MM.1S (cell line): ENCODE data around the gene AMBRA1.

Experiments used
- DNase-seq: peaks from one replicate; pipeline ENCODE4 v3.0.0-alpha.2; 2015
- H2AFZ ChIP-seq: fragments of 300-600 bp; sonication (generic); 2 replicates; pipeline ENCODE4 v1.6.0; 2016; ENCODE audit warnings: antibody characterized with exemption, low read length
- H3F3A ChIP-seq: fragments of 300-600 bp; sonication (generic); 2 replicates; pipeline ENCODE4 v1.6.1; 2016; ENCODE audit warnings: mild to moderate bottlenecking, antibody characterized with exemption, low read length, moderate library complexity, mixed read lengths; ENCODE audit not compliant: insufficient read depth
- H3K27ac ChIP-seq: fragments of 300-600 bp; sonication (generic); 2 replicates; pipeline ENCODE4 v1.5.1; 2016; ENCODE audit warnings: mild to moderate bottlenecking, low read length
- H3K27me3 ChIP-seq: fragments of 300-600 bp; sonication (generic); replicated peaks from 2 replicates; pipeline ENCODE4 v1.6.0; 2016; ENCODE audit warnings: low read length; ENCODE audit not compliant: insufficient read depth
- H3K36me3 ChIP-seq: fragments of 300-600 bp; sonication (generic); replicated peaks from 2 replicates; pipeline ENCODE4 v1.6.1; 2016; ENCODE audit warnings: mild to moderate bottlenecking, low read length, mixed read lengths; ENCODE audit not compliant: insufficient read depth
- H3K4me1 ChIP-seq: fragments of 300-600 bp; sonication (generic); 2 replicates; pipeline ENCODE4 v1.6.1; 2016; ENCODE audit warnings: low read length, mixed read lengths
- H3K4me2 ChIP-seq: fragments of 300-600 bp; sonication (generic); 2 replicates; pipeline ENCODE4 v1.6.0; 2016; ENCODE audit warnings: low read depth, low read length
- H3K4me3 ChIP-seq: fragments of 300-600 bp; sonication (generic); 2 replicates; pipeline ENCODE4 v1.5.1; 2016; ENCODE audit warnings: low read length, mixed read lengths
- H3K79me2 ChIP-seq: fragments of 300-600 bp; sonication (generic); 2 replicates; pipeline ENCODE4 v1.6.1; 2016; ENCODE audit warnings: mixed run types, low read length, mixed read lengths
- H3K9ac ChIP-seq: fragments of 300-600 bp; sonication (generic); 2 replicates; pipeline ENCODE4 v1.6.1; 2016; ENCODE audit warnings: low read length, mixed read lengths
- H3K9me2 ChIP-seq: fragments of 300-600 bp; sonication (generic); replicated peaks from 2 replicates; pipeline ENCODE4 v1.6.1; 2016; ENCODE audit warnings: mild to moderate bottlenecking, low read length, mixed read lengths; ENCODE audit not compliant: insufficient read depth
- H3K9me3 ChIP-seq: fragments of 300-600 bp; sonication (generic); replicated peaks from 2 replicates; pipeline ENCODE4 v1.6.1; 2016; ENCODE audit warnings: mild to moderate bottlenecking, low read length, mixed read lengths; ENCODE audit not compliant: insufficient read depth
- H4K20me1 ChIP-seq: fragments of 300-600 bp; sonication (generic); 2 replicates; pipeline ENCODE4 v1.6.1; 2016; ENCODE audit warnings: mild to moderate bottlenecking, low read length, moderate library complexity, mixed read lengths; ENCODE audit not compliant: insufficient read depth
- CTCF ChIP-seq: fragments of 300-600 bp; sonication (generic); IDR thresholded peaks from 2 replicates; pipeline ENCODE4 v1.5.1; 2016; ENCODE audit warnings: antibody characterized with exemption, low read length, mixed read lengths
- EZH2 ChIP-seq: fragments of 300-600 bp; sonication (generic); optimal IDR thresholded peaks from 2 replicates; pipeline ENCODE3; 2017; ENCODE audit warnings: low read depth, mild to moderate bottlenecking, antibody characterized with exemption, low read length, mixed read lengths
- EZH2phosphoT487 ChIP-seq: fragments of 300-600 bp; sonication (generic); IDR thresholded peaks from 2 replicates; pipeline ENCODE4 v1.6.1; 2018; ENCODE audit warnings: antibody characterized with exemption, low read length

Gene AMBRA1

GRCh38 chr11:46577058-46577457 lies 16.8 kb downstream of the AMBRA1 start:
- Histone ChIP-seq H3K36me3 (no peaks in the 10 kb centered on the region), H3K4me3 (no peak overlapping the region), H3F3A (no peaks in the 10 kb centered on the region), H2AFZ (no peak overlapping the region), H3K4me2 (no peak overlapping the region), H3K27ac (no peak overlapping the region), H3K9me3 (no peaks in the 10 kb centered on the region), H3K4me1 (no peaks in the 10 kb centered on the region), H4K20me1 (no peaks in the 10 kb centered on the region), H3K9ac (no peak overlapping the region), H3K9me2 (no peaks in the 10 kb centered on the region), H3K79me2 (peaks cover 75% of the 10 kb centered on the region), H3K27me3 (no peaks in the 10 kb centered on the region)
- no peak for DNase-seq
- no peak for TF ChIP-seq EZH2
- TF ChIP-seq EZH2phosphoT487: no peak
- no peak for TF ChIP-seq CTCF

GRCh38 chr11:46574656-46575055 lies 19.2 kb downstream of the AMBRA1 start:
- Histone ChIP-seq H3K9ac (no peak overlapping the region), H3F3A (no peaks in the 10 kb centered on the region), H3K27ac (no peak overlapping the region), H3K4me2 (no peak overlapping the region), H4K20me1 (no peaks in the 10 kb centered on the region), H3K4me3 (no peak overlapping the region), H3K36me3 (no peaks in the 10 kb centered on the region), H3K9me2 (no peaks in the 10 kb centered on the region), H3K9me3 (no peaks in the 10 kb centered on the region), H3K4me1 (no peaks in the 10 kb centered on the region), H3K79me2 (peaks cover 74% of the 10 kb centered on the region), H2AFZ (no peak overlapping the region), H3K27me3 (no peaks in the 10 kb centered on the region)
- DNase-seq: no peak
- TF ChIP-seq CTCF (no peak), EZH2phosphoT487 (no peak), EZH2 (no peak)

DNA sequence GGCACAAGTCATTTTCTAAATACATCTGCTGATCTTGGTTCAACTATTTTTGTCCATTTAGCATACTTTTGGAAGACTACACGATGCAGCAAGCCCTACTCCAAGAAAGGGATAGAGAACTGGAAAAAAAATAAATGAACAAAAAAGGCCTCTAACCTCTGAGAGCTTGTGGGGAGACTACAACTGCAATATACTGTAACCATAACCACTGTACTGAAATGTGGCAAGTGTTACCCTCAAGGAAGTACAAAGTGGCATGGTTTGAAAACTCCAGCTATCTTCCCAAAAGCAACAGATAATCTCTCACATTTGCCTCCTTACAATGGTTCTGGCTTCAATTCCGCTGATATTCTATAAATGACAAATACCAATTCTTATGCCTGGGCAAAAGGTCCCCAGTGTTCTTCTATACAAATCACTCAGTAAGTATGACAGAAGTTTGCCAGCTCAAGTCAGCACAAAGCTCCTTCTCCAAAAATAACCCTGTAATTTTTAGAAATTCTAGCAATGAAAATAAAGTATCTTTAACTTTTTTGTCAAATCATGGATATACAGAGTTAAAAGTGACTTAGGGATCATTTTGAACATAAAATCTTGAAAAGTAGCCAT lies 22.9 kb downstream of the AMBRA1 start:
- Histone ChIP-seq H3K4me2 (no peak overlapping the region), H3K36me3 (no peaks in the 10 kb centered on the region), H2AFZ (no peak overlapping the region), H3K27ac (no peak overlapping the region), H3K27me3 (no peaks in the 10 kb centered on the region), H3K4me3 (no peak overlapping the region), H3K79me2 (peaks cover 72% of the 10 kb centered on the region), H3F3A (no peaks in the 10 kb centered on the region), H3K9me2 (no peaks in the 10 kb centered on the region), H4K20me1 (no peaks in the 10 kb centered on the region), H3K9ac (no peak overlapping the region), H3K9me3 (no peaks in the 10 kb centered on the region), H3K4me1 (no peaks in the 10 kb centered on the region)
- no peak for DNase-seq
- TF ChIP-seq EZH2phosphoT487 (no peak), EZH2 (no peak), CTCF (no peak)
